ENCODE data around the gene CYP8B1. TPM values are rescaled to one million over a fixed set of nuclear protein-coding genes. Genes with fewer than 3 reads are reported as not detected.

Gene CYP8B1
- total RNA-seq, 1 donor = not detected

DNA sequence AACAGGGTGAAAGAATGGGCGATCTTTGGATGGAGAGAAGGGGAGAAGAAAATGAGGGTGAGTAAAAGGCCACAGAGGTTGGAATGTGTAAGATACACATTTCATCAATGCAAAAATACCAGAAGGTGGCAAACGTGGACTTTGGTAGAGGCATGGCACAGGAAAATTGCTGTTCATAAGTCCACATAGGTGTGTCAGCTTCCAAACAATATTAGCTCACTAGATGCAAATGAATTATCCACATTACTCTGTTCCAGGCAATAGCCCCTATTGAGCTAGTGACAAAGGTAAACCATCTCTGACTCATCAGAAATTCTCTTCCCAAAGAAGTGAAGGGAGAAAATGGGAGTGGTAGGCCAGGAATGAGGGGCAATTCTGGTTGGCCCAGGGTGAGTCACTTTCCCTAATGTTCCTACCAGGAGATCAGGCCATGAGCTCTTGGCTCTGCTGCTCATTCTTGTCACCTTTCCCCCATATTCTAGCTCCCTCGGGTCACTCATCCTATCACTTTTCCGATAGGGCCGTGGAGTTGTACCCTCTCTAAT is 46.5 kb downstream of the CYP8B1 start:
- TF ChIP-seq, protein P1, sequence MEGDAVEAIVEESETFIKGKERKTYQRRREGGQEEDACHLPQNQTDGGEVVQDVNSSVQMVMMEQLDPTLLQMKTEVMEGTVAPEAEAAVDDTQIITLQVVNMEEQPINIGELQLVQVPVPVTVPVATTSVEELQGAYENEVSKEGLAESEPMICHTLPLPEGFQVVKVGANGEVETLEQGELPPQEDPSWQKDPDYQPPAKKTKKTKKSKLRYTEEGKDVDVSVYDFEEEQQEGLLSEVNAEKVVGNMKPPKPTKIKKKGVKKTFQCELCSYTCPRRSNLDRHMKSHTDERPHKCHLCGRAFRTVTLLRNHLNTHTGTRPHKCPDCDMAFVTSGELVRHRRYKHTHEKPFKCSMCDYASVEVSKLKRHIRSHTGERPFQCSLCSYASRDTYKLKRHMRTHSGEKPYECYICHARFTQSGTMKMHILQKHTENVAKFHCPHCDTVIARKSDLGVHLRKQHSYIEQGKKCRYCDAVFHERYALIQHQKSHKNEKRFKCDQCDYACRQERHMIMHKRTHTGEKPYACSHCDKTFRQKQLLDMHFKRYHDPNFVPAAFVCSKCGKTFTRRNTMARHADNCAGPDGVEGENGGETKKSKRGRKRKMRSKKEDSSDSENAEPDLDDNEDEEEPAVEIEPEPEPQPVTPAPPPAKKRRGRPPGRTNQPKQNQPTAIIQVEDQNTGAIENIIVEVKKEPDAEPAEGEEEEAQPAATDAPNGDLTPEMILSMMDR (IDR thresholded peaks at IDR 0.05; ENCODE audit: insufficient read depth, low read length) = no peak
- no peak overlapping the region for H3K4me3 ChIP-seq (ENCODE audit: low read depth, low read length)
- DNase-seq (ENCODE audit: low read depth) = no peak

DNA sequence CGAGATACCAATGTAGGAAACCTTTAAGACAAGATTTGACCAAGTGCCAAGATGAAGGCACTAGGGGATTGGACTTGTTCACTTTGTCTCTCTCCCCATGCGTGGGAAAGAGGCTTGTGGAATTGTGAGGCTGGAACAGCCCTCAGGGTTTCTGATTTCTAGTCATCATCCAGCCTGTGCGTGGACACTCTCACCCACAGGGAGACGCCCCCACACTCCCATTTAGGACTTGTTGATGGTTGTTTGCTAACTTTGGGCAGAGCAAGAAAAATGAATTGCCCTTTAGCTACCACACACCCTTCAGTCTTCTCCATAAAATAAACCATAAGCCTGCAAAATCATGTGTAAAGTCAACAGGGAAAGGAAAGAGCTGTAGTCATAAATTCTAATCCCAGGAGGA is 48.0 kb downstream of the CYP8B1 start:
- no peak overlapping the region for H3K4me3 ChIP-seq (ENCODE audit: low read depth, low read length)
- TF ChIP-seq, protein P1 (IDR thresholded peaks at IDR 0.05; ENCODE audit: insufficient read depth, low read length) = no peak
- no peak for DNase-seq (ENCODE audit: low read depth)

DNA sequence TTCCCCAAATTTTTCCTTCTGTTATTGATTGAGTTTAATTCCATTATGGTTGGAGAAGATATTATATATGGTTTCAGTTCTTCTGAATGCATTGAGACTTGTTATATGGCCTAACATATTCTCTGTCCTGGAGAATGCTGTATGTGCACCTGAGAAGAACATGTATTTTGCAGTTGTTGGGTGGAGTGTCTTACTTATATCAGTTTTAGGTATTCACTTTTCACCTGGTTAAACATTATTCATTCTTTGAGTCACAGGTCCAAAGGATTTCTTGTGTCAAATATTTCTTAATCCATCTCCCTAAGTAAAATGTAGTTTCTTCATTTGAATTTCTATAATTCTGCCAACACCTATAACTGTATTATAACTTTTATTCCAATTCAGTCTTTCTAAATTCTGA is 48.7 kb downstream of the CYP8B1 start:
- no peak overlapping the region for H3K4me3 ChIP-seq (ENCODE audit: low read depth, low read length)
- TF ChIP-seq, protein P1 (IDR thresholded peaks at IDR 0.05; ENCODE audit: insufficient read depth, low read length) = no peak
- no peak for DNase-seq (ENCODE audit: low read depth)

DNA sequence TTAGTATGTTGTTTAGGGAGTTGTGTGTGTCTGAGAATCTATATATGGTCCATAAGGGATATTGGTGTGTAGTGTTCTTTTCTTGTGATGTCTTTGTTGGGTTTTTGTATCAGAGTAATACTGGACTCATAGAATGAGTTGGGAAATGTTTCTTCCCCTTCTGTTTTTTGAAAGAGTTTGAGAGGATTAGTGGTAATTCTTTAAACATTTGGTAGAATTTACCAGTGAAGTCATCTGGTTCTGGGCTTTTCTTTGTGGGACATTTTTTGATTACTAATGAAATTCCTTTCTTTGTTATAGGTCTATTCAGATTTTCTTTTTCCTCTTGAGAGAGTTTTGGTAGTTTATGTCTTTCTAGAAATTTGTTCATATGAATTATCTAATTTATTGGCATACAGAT is 49.5 kb downstream of the CYP8B1 start:
- DNase-seq (ENCODE audit: low read depth) = no peak
- TF ChIP-seq, protein P1 (IDR thresholded peaks at IDR 0.05; ENCODE audit: insufficient read depth, low read length) = no peak
- no peak overlapping the region for H3K4me3 ChIP-seq (ENCODE audit: low read depth, low read length)

DNA sequence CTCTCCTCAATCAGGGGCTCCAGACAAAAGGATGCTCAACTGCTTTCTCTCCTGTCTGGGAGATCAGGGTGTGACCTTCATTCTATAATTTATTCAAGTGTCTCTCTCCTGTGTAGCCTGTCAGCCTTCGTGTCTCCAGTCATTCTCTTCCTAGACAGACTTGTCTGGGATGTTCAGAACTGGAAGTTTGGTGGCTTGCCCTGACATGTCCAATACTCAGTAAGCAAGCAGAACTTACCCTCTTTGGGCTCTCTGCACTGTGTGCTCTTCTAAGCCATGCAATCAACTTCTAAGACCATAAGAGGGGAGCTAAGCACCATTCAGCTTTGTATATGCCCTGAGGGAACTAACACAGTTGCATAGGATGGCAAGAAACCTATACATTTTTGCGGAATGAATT is 52.3 kb downstream of the CYP8B1 start:
- peak; percentile 19 for DNase-seq (ENCODE audit: low read depth)

DNA sequence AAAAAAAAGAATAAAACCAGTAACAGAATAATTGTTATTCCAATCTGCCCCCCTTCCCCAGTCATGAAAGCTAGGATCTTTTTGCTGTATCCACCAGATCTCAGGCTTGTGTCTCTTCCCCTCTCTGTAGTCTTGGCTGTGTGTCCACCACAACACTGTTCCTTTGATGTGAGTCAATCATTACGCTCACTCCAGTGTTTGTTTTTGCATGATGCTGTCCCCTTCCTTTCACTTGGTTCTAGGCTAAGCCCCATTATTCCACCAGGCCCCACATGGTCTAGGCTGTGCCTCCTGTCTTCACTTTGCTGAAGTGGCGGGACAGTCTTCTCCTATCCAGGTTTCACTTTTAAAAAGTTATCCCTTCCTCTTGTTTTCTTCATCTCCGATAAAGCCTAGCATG is 52.9 kb downstream of the CYP8B1 start:
- TF ChIP-seq, protein P1 (IDR thresholded peaks at IDR 0.05; ENCODE audit: insufficient read depth, low read length) = no peak
- DNase-seq (ENCODE audit: low read depth) = no peak
- H3K4me3 ChIP-seq (ENCODE audit: low read depth, low read length) = no peak overlapping the region

More for the DNA sequence above, 52.3 kb downstream of the CYP8B1 start:
- no peak overlapping the region for H3K4me3 ChIP-seq (ENCODE audit: low read depth, low read length)
- TF ChIP-seq, protein P1 (IDR thresholded peaks at IDR 0.05; ENCODE audit: insufficient read depth, low read length) = no peak

Other genes starting within 250 kb of the CYP8B1 start
- 22.3 and 41.8 TPM in 2 replicates for gene ZBTB47, start 222.2 kb downstream of the CYP8B1 start, total RNA-seq (ENCODE audit: low replicate concordance)
- gene KLHL40, start 190.3 kb downstream of the CYP8B1 start, total RNA-seq (ENCODE audit: low replicate concordance) = not detected in 2 replicates
- gene HHATL, start 173.1 kb downstream of the CYP8B1 start, total RNA-seq (ENCODE audit: low replicate concordance) = not detected in 2 replicates
- 0.27 and 8.6 TPM in 2 replicates for gene CCDC13, start 102.6 kb downstream of the CYP8B1 start, total RNA-seq (ENCODE audit: low replicate concordance)
- 75.1 and 163 TPM in 2 replicates for gene HIGD1A, start 71.4 kb downstream of the CYP8B1 start, total RNA-seq (ENCODE audit: low replicate concordance)
- under 0.01 and 0.41 TPM in 2 replicates for gene ACKR2, start 66.4 kb downstream of the CYP8B1 start, total RNA-seq (ENCODE audit: low replicate concordance)
- 0.74 and 2.6 TPM in 2 replicates for gene ZNF662, start 30.3 kb upstream of the CYP8B1 start, total RNA-seq (ENCODE audit: low replicate concordance)
- 0.63 and 0.82 TPM in 2 replicates for gene GASK1A, start 103.4 kb upstream of the CYP8B1 start, total RNA-seq (ENCODE audit: low replicate concordance)
- gene POMGNT2, start 230.2 kb upstream of the CYP8B1 start, total RNA-seq (ENCODE audit: low replicate concordance) = 6.9 and 9.3 TPM in 2 replicates